Parathyroid adenoma (tissue), 2 donors: ENCODE data around the gene NEK7.

Experiments
- H2AFZ ChIP-seq: fragments of 300-600 bp; sonication (generic); one replicate; pipeline ENCODE4 v1.7.0; 2017; ENCODE audit warnings: antibody characterized with exemption, mild to moderate bottlenecking
- H3K27ac ChIP-seq: fragments of 300-600 bp; sonication (generic); one replicate; pipeline ENCODE4 v1.7.0; 2017
- H3K27me3 ChIP-seq: fragments of 300-600 bp; sonication (generic); one replicate; pipeline ENCODE4 v1.7.0; 2017; ENCODE audit warnings: low read length; ENCODE audit not compliant: control insufficient read depth, insufficient read depth
- H3K36me3 ChIP-seq: fragments of 300-600 bp; sonication (generic); one replicate; pipeline ENCODE4 v1.7.0; 2017; ENCODE audit warnings: low read length; ENCODE audit not compliant: control insufficient read depth, insufficient read depth
- H3K4me1 ChIP-seq: fragments of 300-600 bp; sonication (generic); one replicate; pipeline ENCODE4 v1.7.0; 2017; ENCODE audit warnings: control low read depth
- H3K4me2 ChIP-seq: fragments of 300-600 bp; sonication (generic); one replicate; pipeline ENCODE4 v1.7.0; 2017; ENCODE audit warnings: low read length
- H3K4me3 ChIP-seq: fragments of 300-600 bp; sonication (generic); one replicate; pipeline ENCODE4 v1.7.0; 2017; ENCODE audit warnings: low read depth, low read length
- H3K79me2 ChIP-seq: fragments of 300-600 bp; sonication (generic); one replicate; pipeline ENCODE4 v1.7.0; 2017; ENCODE audit warnings: control low read depth
- H3K9ac ChIP-seq: fragments of 300-600 bp; sonication (generic); one replicate; pipeline ENCODE4 v1.7.0; 2017; ENCODE audit warnings: mild to moderate bottlenecking
- H3K9me3 ChIP-seq: fragments of 300-600 bp; sonication (generic); one replicate; pipeline ENCODE4 v1.7.0; 2017; ENCODE audit warnings: low read length; ENCODE audit not compliant: control insufficient read depth
- TF ChIP-seq, protein P1 (sequence below): fragments of 300-600 bp; sonication (generic); IDR thresholded peaks from one replicate; pipeline ENCODE4 v1.7.0; 2017; ENCODE audit warnings: antibody characterized with exemption, mild to moderate bottlenecking
- donor health status: primary hyperparathyroidism.

NEK7 gene

GRCh38 chr1:198228925-198229324 is 72.1 kb downstream of the NEK7 start:
- Histone ChIP-seq H3K4me3 (no peak overlapping the region), H3K36me3 (no peaks in the 10 kb centered on the region), H3K4me2 (no peak overlapping the region), H3K4me1 (no peaks in the 10 kb centered on the region), H3K79me2 (no peaks in the 10 kb centered on the region), H3K9ac (no peak overlapping the region), H2AFZ (no peak overlapping the region), H3K9me3 (no peaks in the 10 kb centered on the region), H3K27me3 (no peaks in the 10 kb centered on the region), H3K27ac (no peak overlapping the region)
- TF ChIP-seq, protein P1, sequence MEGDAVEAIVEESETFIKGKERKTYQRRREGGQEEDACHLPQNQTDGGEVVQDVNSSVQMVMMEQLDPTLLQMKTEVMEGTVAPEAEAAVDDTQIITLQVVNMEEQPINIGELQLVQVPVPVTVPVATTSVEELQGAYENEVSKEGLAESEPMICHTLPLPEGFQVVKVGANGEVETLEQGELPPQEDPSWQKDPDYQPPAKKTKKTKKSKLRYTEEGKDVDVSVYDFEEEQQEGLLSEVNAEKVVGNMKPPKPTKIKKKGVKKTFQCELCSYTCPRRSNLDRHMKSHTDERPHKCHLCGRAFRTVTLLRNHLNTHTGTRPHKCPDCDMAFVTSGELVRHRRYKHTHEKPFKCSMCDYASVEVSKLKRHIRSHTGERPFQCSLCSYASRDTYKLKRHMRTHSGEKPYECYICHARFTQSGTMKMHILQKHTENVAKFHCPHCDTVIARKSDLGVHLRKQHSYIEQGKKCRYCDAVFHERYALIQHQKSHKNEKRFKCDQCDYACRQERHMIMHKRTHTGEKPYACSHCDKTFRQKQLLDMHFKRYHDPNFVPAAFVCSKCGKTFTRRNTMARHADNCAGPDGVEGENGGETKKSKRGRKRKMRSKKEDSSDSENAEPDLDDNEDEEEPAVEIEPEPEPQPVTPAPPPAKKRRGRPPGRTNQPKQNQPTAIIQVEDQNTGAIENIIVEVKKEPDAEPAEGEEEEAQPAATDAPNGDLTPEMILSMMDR: no peak

DNA sequence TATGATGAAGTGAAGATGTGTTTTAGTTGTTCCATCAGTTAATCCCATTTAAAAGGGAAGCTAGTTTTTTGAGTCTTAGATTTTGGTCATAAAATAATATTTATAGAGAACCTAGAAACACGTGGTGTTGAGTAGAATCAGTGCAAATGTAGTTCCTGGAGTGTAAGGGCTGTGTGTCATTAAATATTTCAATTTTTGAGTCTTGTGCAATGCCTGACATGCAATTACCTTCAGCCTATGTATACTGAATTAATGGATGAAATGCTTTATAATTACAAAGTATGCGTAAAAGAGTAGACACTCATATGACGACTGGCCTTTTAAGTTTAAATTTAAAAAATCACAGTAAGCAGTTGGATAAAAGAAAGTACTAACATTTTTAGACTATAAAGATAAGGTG is 75.0 kb downstream of the NEK7 start:
- Histone ChIP-seq H3K4me2 (no peak overlapping the region), H3K79me2 (peaks cover 6% of the 10 kb centered on the region), H2AFZ (no peak overlapping the region), H3K36me3 (no peaks in the 10 kb centered on the region), H3K4me3 (no peak overlapping the region), H3K9ac (no peak overlapping the region), H3K27me3 (no peaks in the 10 kb centered on the region), H3K9me3 (no peaks in the 10 kb centered on the region), H3K4me1 (no peaks in the 10 kb centered on the region), H3K27ac (no peak overlapping the region)
- TF ChIP-seq, protein P1: no peak

DNA sequence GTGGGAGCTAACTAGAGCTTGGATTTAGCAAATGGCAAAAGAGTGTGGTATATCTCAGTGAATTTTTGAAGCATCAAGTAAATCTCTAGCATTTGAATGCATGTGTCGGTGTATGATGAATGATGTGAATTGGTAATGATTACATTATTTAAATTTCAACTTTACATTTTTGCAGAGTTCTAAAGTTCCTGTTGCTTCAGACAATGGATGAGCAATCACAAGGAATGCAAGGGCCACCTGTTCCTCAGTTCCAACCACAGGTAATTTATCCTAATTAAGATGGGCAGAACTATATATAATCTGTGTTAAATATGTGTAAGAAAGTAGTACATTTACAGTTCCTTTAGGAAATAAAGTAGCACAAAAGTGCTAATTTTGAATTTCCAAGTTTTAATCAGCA is 75.6 kb downstream of the NEK7 start:
- Histone ChIP-seq H2AFZ (no peak overlapping the region), H3K9me3 (no peaks in the 10 kb centered on the region), H3K4me3 (no peak overlapping the region), H3K4me1 (no peaks in the 10 kb centered on the region), H3K27ac (no peak overlapping the region), H3K79me2 (peaks cover 9% of the 10 kb centered on the region), H3K36me3 (no peaks in the 10 kb centered on the region), H3K27me3 (no peaks in the 10 kb centered on the region), H3K4me2 (no peak overlapping the region), H3K9ac (no peak overlapping the region)
- TF ChIP-seq, protein P1: no peak

DNA sequence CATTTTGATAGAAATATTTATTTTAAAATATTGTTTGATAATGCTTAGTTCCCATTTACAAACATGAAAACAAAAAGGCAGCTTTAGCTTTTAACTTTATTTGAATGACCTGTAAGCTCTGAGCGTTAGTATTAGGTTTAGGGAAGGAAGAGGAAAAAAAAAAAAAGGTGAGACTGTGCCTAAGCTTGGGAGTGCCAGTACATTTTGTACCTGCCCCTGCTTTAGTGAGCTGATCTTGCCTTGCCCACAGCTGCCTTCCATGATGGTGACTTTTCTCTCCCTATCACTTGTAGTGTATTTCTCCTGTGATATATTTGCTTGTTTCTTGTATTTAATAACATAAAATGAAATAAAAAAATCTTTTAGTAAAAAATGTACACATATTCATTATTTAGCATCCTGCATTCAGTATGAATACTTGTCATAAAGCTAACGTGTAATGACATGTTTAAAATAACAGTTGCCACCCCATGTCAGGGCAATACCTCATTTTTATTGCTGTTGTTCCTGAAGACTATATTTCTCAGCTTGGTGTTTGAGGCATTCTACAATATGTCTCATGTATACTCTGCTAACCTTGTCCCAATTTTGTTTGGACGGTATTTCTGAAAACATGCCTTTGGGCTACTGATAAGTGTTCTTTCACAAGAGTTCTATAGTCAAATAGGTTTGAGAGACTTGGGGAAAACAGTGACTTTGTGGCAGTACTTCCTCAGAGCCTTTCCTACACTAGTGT is 76.3 kb downstream of the NEK7 start:
- H3K36me3 ChIP-seq: no peaks in the 10 kb centered on the region
- no peaks in the 10 kb centered on the region for H3K9me3 ChIP-seq
- H3K79me2 ChIP-seq: peaks cover 9% of the 10 kb centered on the region
- no peak overlapping the region for H3K4me3 ChIP-seq
- no peak overlapping the region for H2AFZ ChIP-seq
- H3K9ac ChIP-seq: no peak overlapping the region
- TF ChIP-seq, protein P1: no peak
- H3K27me3 ChIP-seq: no peaks in the 10 kb centered on the region
- no peaks in the 10 kb centered on the region for H3K4me1 ChIP-seq
- no peak overlapping the region for H3K4me2 ChIP-seq
- no peak overlapping the region for H3K27ac ChIP-seq
